BE2C (cell line): ENCODE measurements around the gene DNAJB11.

Source experiments
- DNase-seq: peaks from one replicate; pipeline ENCODE4 v3.0.0-alpha.2; 2020
- H3K27me3 ChIP-seq: fragments of 250-450 bp; sonication (Bioruptor Pico); 2 replicates; pipeline ENCODE4 v1.5.1; 2020; ENCODE audit warnings: mild to moderate bottlenecking
- H3K36me3 ChIP-seq: fragments of 250-450 bp; sonication (Bioruptor Pico); 2 replicates; pipeline ENCODE4 v1.5.1; 2020; ENCODE audit warnings: mild to moderate bottlenecking
- H3K4me1 ChIP-seq: fragments of 250-450 bp; sonication (Bioruptor Pico); 2 replicates; pipeline ENCODE4 v1.5.1; 2020
- H3K4me3 ChIP-seq: 2 replicates; pipeline ENCODE4 v1.5.1; 2011; ENCODE audit warnings: low read depth, low read length
- H3K9me3 ChIP-seq: fragments of 250-450 bp; sonication (Bioruptor Pico); 2 replicates; pipeline ENCODE4 v1.5.1; 2020
- CTCF ChIP-seq: IDR thresholded peaks from 2 replicates; pipeline ENCODE4 v1.5.1; 2012; ENCODE audit warnings: mild to moderate bottlenecking, low read depth, low read length

Gene DNAJB11

GRCh38 chr3:186616299-186616617 is 45.7 kb downstream of the DNAJB11 start:
- no peak for DNase-seq
- no peak overlapping the region for H3K4me3 ChIP-seq
- no peak for TF ChIP-seq CTCF
- H3K4me1 ChIP-seq = no peaks in the 10 kb centered on the region
- H3K27me3 ChIP-seq = peaks cover 9% of the 10 kb centered on the region; the same call in 1 of the 2 replicates
- H3K36me3 ChIP-seq = no peaks in the 10 kb centered on the region
- H3K9me3 ChIP-seq = no peaks in the 10 kb centered on the region

DNA sequence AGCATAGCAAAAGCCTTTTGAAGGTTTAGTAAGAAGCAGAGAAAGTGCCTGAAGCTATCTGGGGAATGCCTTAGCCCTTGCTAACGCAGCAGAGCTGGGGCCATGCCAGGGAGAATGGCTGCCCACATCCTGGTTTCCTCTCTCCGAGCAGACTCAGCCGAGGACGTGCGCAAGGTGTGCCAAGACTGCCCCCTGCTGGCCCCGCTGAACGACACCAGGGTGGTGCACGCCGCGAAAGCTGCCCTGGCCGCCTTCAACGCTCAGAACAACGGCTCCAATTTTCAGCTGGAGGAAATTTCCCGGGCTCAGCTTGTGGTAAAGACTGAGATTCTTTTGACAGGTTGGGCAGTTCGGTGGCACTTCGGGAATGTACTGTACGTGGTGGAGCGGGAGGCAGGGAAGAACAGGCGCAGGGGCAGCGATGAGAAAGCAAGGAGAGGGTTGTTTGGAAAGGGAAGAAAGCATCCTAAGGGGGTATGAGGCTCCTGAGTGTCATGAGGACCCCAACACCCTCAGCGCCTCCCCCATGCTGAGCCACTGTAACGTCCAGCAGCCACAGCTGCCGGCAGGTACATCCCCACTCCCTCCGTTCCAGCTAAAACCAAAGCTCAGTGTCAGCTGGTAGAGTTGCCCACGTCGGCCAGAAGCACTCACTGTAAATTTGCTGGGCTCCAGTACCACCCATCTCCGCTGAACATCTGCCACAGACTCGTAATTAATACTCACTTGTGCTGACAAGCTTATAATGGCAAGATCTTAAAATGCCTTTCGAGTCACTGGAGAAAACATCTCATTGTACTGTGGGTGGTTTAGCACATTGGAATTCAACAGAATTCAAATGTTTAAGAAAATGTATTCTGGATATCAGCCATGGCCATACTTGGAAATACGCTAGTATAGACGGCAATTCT is 46.8 kb downstream of the DNAJB11 start:
- H3K36me3 ChIP-seq = no peaks in the 10 kb centered on the region
- no peaks in the 10 kb centered on the region for H3K9me3 ChIP-seq
- peak overlapping the region; percentile 8 for H3K4me3 ChIP-seq
- H3K4me1 ChIP-seq = no peaks in the 10 kb centered on the region
- peak; percentile 84 for DNase-seq
- peak; percentile 89 for TF ChIP-seq CTCF
- peaks cover 18% of the 10 kb centered on the region; the same call in 1 of the 2 replicates for H3K27me3 ChIP-seq

DNA sequence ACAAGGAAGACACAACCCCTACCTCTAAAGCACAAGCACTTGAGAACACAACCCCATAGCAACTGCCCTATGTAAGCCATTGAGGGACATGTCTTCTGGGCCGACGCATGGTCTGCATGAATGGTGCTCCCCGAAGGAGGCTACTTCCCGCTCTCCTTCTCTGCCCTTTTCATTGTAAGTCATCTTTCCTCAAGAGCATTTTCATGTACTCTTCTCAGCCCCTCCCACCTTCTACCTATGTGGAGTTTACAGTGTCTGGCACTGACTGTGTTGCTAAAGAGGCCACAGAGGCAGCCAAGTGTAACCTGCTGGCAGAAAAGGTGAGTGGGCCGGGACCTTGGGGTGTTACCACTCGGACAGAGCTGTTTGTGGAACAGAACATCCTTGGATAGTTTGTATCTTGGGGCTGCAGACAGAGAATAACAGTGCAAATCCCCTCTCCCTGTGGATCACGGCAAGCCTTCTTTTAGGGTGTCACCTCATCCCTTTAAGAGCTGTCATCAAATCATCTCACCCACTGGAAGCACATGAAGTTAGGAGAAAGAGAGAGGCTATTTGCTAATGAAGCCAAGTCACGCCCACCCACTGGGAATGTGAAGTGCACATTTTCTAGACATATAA is 47.9 kb downstream of the DNAJB11 start:
- DNase-seq = no peak
- no peaks in the 10 kb centered on the region for H3K9me3 ChIP-seq

GRCh38 chr3:186619787-186620212 is 49.3 kb downstream of the DNAJB11 start:
- Histone ChIP-seq H3K4me1 (no peaks in the 10 kb centered on the region), H3K9me3 (no peaks in the 10 kb centered on the region), H3K27me3 (peaks cover 25% of the 10 kb centered on the region), H3K4me3 (no peak overlapping the region), H3K36me3 (no peaks in the 10 kb centered on the region)
- no peak for TF ChIP-seq CTCF
- DNase-seq = no peak

More for the DNA sequence above, 47.9 kb downstream of the DNAJB11 start:
- no peak for TF ChIP-seq CTCF
- H3K36me3 ChIP-seq = no peaks in the 10 kb centered on the region
- peaks cover 19% of the 10 kb centered on the region; the same call in 1 of the 2 replicates for H3K27me3 ChIP-seq
- no peaks in the 10 kb centered on the region for H3K4me1 ChIP-seq
- no peak overlapping the region for H3K4me3 ChIP-seq

DNA sequence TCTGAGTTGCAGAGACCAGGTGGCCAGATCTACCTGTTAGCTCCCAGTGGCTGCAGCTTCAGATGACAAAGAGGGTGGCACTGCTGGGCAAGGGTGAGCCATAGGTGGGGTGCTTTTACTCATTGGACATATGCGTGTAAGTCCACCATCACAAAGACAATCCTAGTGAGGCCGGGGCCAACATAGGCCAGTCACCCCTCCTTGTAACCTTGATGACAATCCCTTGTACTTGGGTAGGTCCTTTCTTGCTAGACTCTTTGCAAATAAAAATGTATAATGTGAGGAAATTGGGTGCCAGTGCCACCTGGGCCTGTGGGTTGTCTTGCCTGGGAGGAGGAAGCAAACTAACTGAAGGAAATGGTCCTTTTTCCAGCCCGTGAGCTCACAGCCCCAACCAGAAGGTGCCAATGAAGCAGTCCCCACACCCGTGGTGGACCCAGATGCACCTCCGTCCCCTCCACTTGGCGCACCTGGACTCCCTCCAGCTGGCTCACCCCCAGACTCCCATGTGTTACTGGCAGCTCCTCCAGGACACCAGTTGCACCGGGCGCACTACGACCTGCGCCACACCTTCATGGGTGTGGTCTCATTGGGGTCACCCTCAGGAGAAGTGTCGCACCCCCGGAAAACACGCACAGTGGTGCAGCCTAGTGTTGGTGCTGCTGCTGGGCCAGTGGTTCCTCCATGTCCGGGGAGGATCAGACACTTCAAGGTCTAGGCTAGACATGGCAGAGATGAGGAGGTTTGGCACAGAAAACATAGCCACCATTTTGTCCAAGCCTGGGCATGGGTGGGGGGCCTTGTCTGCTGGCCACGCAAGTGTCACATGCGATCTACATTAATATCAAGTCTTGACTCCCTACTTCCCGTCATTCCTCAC is 49.9 kb downstream of the DNAJB11 start:
- H3K4me3 ChIP-seq = no peak overlapping the region
- DNase-seq = no peak
- peaks cover 32% of the 10 kb centered on the region for H3K27me3 ChIP-seq
- no peaks in the 10 kb centered on the region for H3K36me3 ChIP-seq
- H3K4me1 ChIP-seq = no peaks in the 10 kb centered on the region
- no peaks in the 10 kb centered on the region for H3K9me3 ChIP-seq
- TF ChIP-seq CTCF = no peak
